ENCODE data around the gene TSPAN32. TPM values are rescaled to one million over a fixed set of nuclear protein-coding genes. Genes with fewer than 3 reads are reported as not detected.
A peak's percentile ranks its signal among the peaks of the same experiment; 100 is the strongest.

Gene TSPAN32
- total RNA-seq, 2 experiments from 2014 or later, result 6.0 to 7.6 TPM

DNA sequence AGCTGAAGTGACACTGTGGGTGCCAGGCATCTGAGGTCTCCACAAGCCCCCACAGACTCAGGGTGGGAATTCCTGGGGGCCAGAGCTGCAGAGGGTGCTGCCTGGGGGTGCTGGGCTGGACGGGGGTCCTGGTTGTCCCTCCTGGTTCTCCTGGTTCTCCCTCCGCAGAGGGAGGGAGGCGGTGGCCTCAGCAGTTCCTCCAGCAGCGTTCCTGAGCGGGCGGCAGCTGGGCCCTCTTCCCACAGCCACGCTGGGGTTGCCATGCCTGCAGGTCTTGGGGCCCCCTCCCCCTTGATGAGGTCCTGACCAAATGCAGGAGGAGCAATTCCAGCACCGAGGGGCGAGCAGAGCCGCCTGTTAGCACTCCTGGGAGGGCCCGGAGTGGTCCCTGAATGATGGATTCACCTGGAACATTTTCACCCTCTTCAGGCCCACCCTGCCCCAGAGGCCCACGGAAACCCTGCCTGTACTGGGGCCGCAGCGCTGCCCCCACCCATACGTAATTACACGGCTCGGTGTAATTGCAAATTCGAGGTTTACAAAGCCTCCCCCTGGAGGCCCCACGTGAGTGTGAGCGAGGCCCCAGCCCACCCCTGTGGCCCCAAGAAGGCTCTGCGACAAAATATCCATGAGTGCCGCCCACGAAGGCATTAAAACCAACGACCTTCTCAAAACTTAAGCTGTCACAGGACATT lies 730 bp upstream of the TSPAN32 start:
- H3K4me1 Mint-ChIP-seq, result peaks cover 45% of the 10 kb centered on the region
- H3K27me3 Mint-ChIP-seq, result no peaks in the 10 kb centered on the region
- H3K4me3 Mint-ChIP-seq, result peak overlapping the region; percentile 81
- ChIA-PET POLR2A (interaction anchor here (1.0 kb wide), 1 partner anchor 76 kb away, joined by 3 read pairs; no protein-coding TSS in a partner anchor), CTCF (interaction anchor here (0.5 to 6.7 kb wide), 3 partner anchors 57 to 118 kb away, joined by 3 to 102 read pairs (median 3); no protein-coding TSS in a partner anchor)
- H3K36me3 Mint-ChIP-seq (ENCODE audit: low read depth), result no peaks in the 10 kb centered on the region
- intact Hi-C loops (cut with DNase I, micrococcal nuclease), result loop anchor here in 1 of 2 experiments (1.0 kb wide), 1 partner anchor 99 kb away; the partner anchor contains the start of gene TSSC4
- H3K27ac Mint-ChIP-seq, result peak overlapping the region; percentile 87
- no peaks in the 10 kb centered on the region for H3K9me3 Mint-ChIP-seq (ENCODE audit: low read depth)
- ATAC-seq (no peak), DNase-seq (peak; percentile 41)

GRCh38 chr11:2302306-2302895 lies 588 bp downstream of the TSPAN32 start:
- CTCF ChIA-PET, result interaction anchor here (0.6 to 6.7 kb wide), 4 partner anchors 84 to 117 kb away, joined by 3 to 102 read pairs (median 4); no protein-coding TSS in a partner anchor
- H3K9me3 Mint-ChIP-seq (ENCODE audit: low read depth), result no peaks in the 10 kb centered on the region
- DNase-seq (peak; percentile 55), ATAC-seq (peak; percentile 31)
- peaks cover 52% of the 10 kb centered on the region for H3K4me1 Mint-ChIP-seq
- H3K36me3 Mint-ChIP-seq (ENCODE audit: low read depth), result no peaks in the 10 kb centered on the region
- no peaks in the 10 kb centered on the region for H3K27me3 Mint-ChIP-seq
- POLR2A ChIA-PET, result interaction anchor here (0.6 to 1.0 kb wide), 2 partner anchors 74 to 75 kb away, joined by 3 read pairs; no protein-coding TSS in a partner anchor
- peak overlapping the region; percentile 83 for H3K27ac Mint-ChIP-seq
- H3K4me3 Mint-ChIP-seq, result peak overlapping the region; percentile 81
- intact Hi-C loops (cut with DNase I, micrococcal nuclease), result loop anchor here in 1 of 2 experiments (1.0 to 2.0 kb wide), 3 partner anchors 33 to 116 kb away; no protein-coding TSS in a partner anchor

DNA sequence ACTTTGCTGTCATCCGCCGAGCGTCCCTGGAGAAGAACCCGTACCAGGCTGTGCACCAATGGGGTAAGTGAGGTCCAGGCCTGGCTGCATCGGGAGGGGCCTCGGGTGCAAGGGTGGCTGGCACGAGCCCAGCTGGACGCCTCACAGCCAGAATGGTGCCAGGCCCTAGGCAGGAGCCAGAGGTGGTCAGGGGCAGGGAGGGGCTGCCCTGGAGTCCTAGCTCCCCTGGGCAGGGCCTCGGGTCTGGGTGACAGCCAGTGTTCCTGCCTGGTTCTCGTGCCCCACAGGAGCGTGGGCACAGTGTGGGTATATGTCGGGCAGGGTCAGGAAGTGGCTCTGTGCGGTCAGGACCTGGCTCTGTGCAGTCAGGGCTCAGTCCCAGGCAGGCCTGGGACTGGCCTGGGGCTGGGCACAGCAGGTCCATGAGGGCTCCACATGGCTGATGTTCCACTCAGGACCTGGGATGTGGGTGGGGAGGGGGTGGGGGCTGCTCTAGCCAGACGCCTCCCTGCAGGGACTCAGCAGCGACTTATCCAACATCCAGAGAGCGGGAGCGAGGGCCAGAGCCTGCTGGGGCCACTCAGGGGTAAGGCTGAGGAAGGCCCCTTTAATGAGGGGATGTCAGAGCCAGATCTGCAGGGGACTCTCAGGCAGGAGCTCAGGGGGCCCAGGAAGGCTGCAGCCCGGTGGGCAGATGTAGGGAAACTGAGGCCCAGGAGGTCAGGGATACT lies 1.2 kb downstream of the TSPAN32 start:
- no peaks in the 10 kb centered on the region for H3K9me3 Mint-ChIP-seq (ENCODE audit: low read depth)
- peak overlapping the region; percentile 83 for H3K27ac Mint-ChIP-seq
- DNase-seq (no peak), ATAC-seq (peak; percentile 8)
- H3K36me3 Mint-ChIP-seq (ENCODE audit: low read depth), result no peaks in the 10 kb centered on the region
- ChIA-PET CTCF (interaction anchor here (0.6 to 6.7 kb wide), 4 partner anchors 85 to 117 kb away, joined by 4 to 102 read pairs (median 4); no protein-coding TSS in a partner anchor), POLR2A (interaction anchor here (0.6 kb wide), 1 partner anchor 75 kb away, joined by 3 read pairs; no protein-coding TSS in a partner anchor)
- no peaks in the 10 kb centered on the region for H3K27me3 Mint-ChIP-seq
- intact Hi-C loops (cut with DNase I, micrococcal nuclease), result loop anchor here in 1 of 2 experiments (1.0 to 2.0 kb wide), 3 partner anchors 34 to 116 kb away; no protein-coding TSS in a partner anchor
- peaks cover 55% of the 10 kb centered on the region for H3K4me1 Mint-ChIP-seq
- H3K4me3 Mint-ChIP-seq, result peak overlapping the region; percentile 81

GRCh38 chr11:2303627-2304505 lies 2.1 kb downstream of the TSPAN32 start:
- CTCF ChIA-PET, result interaction anchor here (0.6 to 6.7 kb wide), 13 partner anchors 10 to 152 kb away, joined by 3 to 102 read pairs (median 4); partner anchors contain the start of gene TSSC4
- no peak for DNase-seq
- peak overlapping the region; percentile 81 for H3K4me3 Mint-ChIP-seq
- no peaks in the 10 kb centered on the region for H3K27me3 Mint-ChIP-seq
- peaks cover 55% of the 10 kb centered on the region for H3K4me1 Mint-ChIP-seq
- no peaks in the 10 kb centered on the region for H3K9me3 Mint-ChIP-seq (ENCODE audit: low read depth)
- peak overlapping the region; percentile 25 for H3K27ac Mint-ChIP-seq
- ATAC-seq, result no peak
- POLR2A ChIA-PET, result no interaction called here
- intact Hi-C loops (cut with DNase I, micrococcal nuclease), result loop anchor here in 1 of 2 experiments (2.0 kb wide), 1 partner anchor 117 kb away; no protein-coding TSS in a partner anchor
- H3K36me3 Mint-ChIP-seq (ENCODE audit: low read depth), result no peaks in the 10 kb centered on the region

DNA sequence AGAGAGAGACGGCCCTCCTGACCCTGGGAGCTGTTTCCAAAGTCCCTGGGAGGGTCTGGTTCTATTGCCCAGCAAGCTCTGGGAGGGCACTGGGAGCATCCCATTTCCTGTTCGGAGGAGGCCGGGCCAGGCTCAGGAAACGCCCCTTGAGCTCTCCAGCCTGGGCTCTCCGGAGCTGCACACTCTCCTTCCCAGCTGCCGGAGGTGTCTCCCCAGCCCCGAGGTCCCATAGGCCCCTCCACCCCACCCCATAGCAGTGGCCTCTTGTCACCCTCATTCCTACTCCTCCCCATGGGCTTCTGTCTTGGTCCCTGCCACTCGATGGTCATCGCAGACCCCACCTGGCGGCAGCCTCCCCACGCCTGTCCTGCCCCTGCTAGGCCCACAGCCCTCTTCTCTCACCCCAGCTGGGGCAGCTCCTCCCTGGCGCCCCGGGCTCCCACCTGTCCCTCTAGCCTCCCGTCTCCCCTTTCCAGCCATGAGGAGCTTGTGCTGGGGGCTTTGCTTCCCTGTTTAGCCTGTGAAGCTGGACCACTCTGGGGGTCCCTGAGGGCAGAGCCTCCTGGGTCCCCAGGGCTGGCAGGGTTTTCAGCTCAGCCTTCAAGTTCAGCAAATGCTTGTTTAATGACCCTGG lies 2.8 kb downstream of the TSPAN32 start:
- Mint-ChIP-seq H3K4me1 (peaks cover 51% of the 10 kb centered on the region), H3K36me3 (ENCODE audit: low read depth) (no peaks in the 10 kb centered on the region), H3K4me3 (no peak overlapping the region), H3K9me3 (ENCODE audit: low read depth) (no peaks in the 10 kb centered on the region), H3K27ac (no peak overlapping the region), H3K27me3 (no peaks in the 10 kb centered on the region)
- ChIA-PET POLR2A (interaction anchor here (1.0 kb wide), 1 partner anchor 106 kb away, joined by 3 read pairs; no protein-coding TSS in a partner anchor), CTCF (interaction anchor here (0.5 to 6.7 kb wide), 22 partner anchors 9 to 806 kb away, joined by 3 to 102 read pairs (median 4); partner anchors contain the start of gene TSSC4)
- intact Hi-C loops (cut with DNase I, micrococcal nuclease), result loop anchor here (1.0 kb wide), 1 partner anchor 116 kb away; no protein-coding TSS in a partner anchor
- ATAC-seq (no peak), DNase-seq (no peak)

DNA sequence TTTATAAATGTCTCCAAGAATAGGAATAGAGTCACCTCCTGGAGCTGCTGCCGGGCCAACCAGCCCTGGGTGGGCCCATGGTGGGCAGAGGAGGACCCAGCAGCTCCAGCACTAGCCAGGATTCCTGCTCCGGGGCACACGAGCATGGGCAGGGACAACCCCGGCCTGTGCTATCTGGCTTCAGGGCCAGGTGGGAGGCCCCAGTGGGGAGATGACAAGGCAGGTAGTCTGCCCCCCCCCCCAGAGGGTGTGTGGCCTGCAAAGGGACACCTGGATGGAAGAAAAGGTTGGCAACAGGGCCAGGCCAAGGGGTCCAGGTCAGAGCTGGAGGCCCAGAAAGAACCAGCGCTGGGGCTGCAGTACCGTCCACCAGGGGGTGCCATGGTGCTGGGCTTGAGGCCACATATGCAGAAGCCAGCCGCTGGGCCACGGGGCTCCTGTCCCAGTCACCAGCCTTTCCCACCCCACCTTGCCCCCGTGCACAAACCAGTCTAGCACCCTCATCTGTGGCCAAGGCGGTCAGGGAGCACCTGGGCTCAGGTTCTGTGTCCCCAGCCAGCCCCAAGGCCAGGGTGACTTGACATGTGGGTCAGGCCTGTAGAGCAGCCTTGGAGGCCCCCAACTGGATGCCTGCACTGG lies 3.4 kb downstream of the TSPAN32 start:
- peak; percentile 86 for DNase-seq
- Mint-ChIP-seq H3K36me3 (ENCODE audit: low read depth) (no peaks in the 10 kb centered on the region), H3K4me3 (no peak overlapping the region)

DNA sequence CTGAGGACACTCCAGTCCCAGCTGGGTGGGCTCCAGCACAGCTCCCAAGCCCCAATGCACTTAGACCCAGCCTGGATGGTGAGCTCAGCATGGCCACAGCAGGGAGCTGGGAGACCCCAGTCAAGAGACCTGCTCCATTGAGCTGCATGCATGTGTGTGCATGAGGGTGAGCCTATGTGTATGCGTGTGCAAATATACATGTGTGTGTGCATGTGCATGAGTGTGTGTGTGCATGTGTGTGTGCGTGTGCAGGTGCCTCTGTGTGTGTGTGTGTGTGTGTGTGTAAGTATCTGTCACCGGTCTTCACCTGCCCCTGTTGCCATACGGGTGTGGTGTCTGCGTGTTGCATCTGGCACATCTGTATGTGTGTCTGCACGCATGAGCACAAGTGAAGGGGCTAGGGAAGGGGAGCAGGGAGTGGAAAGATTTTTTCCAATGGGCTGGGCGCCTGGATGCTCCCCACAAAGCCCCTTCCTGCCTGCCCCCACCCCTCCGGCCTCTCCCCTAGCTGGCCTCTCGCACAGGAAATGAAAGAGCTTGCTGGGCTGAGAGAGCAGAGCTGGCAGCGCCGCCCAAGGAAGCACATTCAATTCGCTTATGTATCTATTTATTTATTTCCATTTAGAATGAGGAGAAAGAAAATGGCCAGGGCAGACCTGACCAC lies 4.1 kb downstream of the TSPAN32 start:
- DNase-seq (peak; percentile 46), ATAC-seq (no peak)
- no peaks in the 10 kb centered on the region for H3K36me3 Mint-ChIP-seq (ENCODE audit: low read depth)
- peak overlapping the region; percentile 84 for H3K27ac Mint-ChIP-seq
- peak overlapping the region; percentile 46 for H3K4me3 Mint-ChIP-seq
- ChIA-PET POLR2A (no interaction called here), CTCF (interaction anchor here (0.6 to 6.7 kb wide), 12 partner anchors 8 to 677 kb away, joined by 3 to 102 read pairs (median 3); no protein-coding TSS in a partner anchor)
- H3K9me3 Mint-ChIP-seq (ENCODE audit: low read depth), result no peaks in the 10 kb centered on the region
- intact Hi-C loops (cut with DNase I, micrococcal nuclease), result loop anchor here (1.0 kb wide), 1 partner anchor 114 kb away; no protein-coding TSS in a partner anchor
- no peaks in the 10 kb centered on the region for H3K27me3 Mint-ChIP-seq
- H3K4me1 Mint-ChIP-seq, result peaks cover 45% of the 10 kb centered on the region

More for the DNA sequence above, 3.4 kb downstream of the TSPAN32 start:
- no peaks in the 10 kb centered on the region for H3K27me3 Mint-ChIP-seq
- intact Hi-C loops (cut with DNase I, micrococcal nuclease), result loop anchor here (1.0 kb wide), 1 partner anchor 115 kb away; no protein-coding TSS in a partner anchor
- ChIA-PET CTCF (interaction anchor here (0.5 to 6.7 kb wide), 22 partner anchors 9 to 806 kb away, joined by 3 to 102 read pairs (median 4); partner anchors contain the start of gene TSSC4), POLR2A (interaction anchor here (1.0 kb wide), 1 partner anchor 107 kb away, joined by 3 read pairs; no protein-coding TSS in a partner anchor)
- H3K27ac Mint-ChIP-seq, result no peak overlapping the region
- H3K9me3 Mint-ChIP-seq (ENCODE audit: low read depth), result no peaks in the 10 kb centered on the region
- peaks cover 50% of the 10 kb centered on the region for H3K4me1 Mint-ChIP-seq
- peak; percentile 23 for ATAC-seq

DNA sequence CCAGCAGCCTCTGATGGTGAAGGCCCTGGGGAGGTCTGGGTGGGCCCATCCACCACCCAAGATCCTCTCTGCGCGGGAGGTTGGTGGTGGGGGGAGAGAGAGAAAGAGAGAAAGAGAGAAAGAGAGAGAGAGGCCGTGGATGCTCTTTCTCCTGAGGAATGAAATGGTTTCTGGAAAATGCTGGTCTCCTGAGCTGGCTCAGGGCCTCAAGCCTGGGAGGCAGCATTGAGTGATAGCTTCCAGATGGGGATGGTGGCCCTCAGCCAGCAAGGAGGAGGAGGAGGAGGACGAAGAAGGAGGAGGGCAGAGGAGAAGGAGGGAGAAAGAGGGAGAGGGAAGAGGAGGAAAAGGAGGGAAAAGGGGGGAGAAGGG lies 4.6 kb downstream of the TSPAN32 start:
- no peaks in the 10 kb centered on the region for H3K9me3 Mint-ChIP-seq (ENCODE audit: low read depth)
- peak overlapping the region; percentile 84 for H3K27ac Mint-ChIP-seq
- peak overlapping the region; percentile 46 for H3K4me3 Mint-ChIP-seq
- H3K4me1 Mint-ChIP-seq, result peaks cover 43% of the 10 kb centered on the region
- ChIA-PET POLR2A (no interaction called here), CTCF (interaction anchor here (0.7 to 6.7 kb wide), 9 partner anchors 60 to 676 kb away, joined by 3 to 102 read pairs (median 3); no protein-coding TSS in a partner anchor)
- H3K36me3 Mint-ChIP-seq (ENCODE audit: low read depth), result no peaks in the 10 kb centered on the region
- ATAC-seq, result no peak
- intact Hi-C loops (cut with DNase I, micrococcal nuclease), result no loop called here
- no peak for DNase-seq
- no peaks in the 10 kb centered on the region for H3K27me3 Mint-ChIP-seq

- intact Hi-C loops (cut with DNase I, micrococcal nuclease), result no loop called here
- Mint-ChIP-seq H3K9me3 (ENCODE audit: low read depth) (no peaks in the 10 kb centered on the region), H3K27ac (no peak overlapping the region), H3K4me1 (peaks cover 39% of the 10 kb centered on the region), H3K4me3 (no peak overlapping the region), H3K36me3 (ENCODE audit: low read depth) (no peaks in the 10 kb centered on the region), H3K27me3 (no peaks in the 10 kb centered on the region)
- ATAC-seq (no peak), DNase-seq (no peak)
- ChIA-PET CTCF (interaction anchor here (0.7 to 6.7 kb wide), 5 partner anchors 60 to 672 kb away, joined by 3 to 102 read pairs (median 5); no protein-coding TSS in a partner anchor), POLR2A (no interaction called here)
These were observed 5.2 kb downstream of the TSPAN32 start for GRCh38 chr11:2306877-2307500.
